MM.1S (cell line): ENCODE data around the gene FREY1.
"Not testable (repeated sequence)": the region's sequence is repeated elsewhere in the genome, so short reads cannot be mapped to it uniquely, and the experiment has no call there.

ENCODE experiments used
- DNase-seq: peaks from one replicate; pipeline ENCODE4 v3.0.0-alpha.2; 2015
- H2AFZ ChIP-seq: fragments of 300-600 bp; sonication (generic); 2 replicates; pipeline ENCODE4 v1.6.0; 2016; ENCODE audit warnings: antibody characterized with exemption, low read length
- H3F3A ChIP-seq: fragments of 300-600 bp; sonication (generic); 2 replicates; pipeline ENCODE4 v1.6.1; 2016; ENCODE audit warnings: mild to moderate bottlenecking, antibody characterized with exemption, low read length, moderate library complexity, mixed read lengths; ENCODE audit not compliant: insufficient read depth
- H3K27ac ChIP-seq: fragments of 300-600 bp; sonication (generic); 2 replicates; pipeline ENCODE4 v1.5.1; 2016; ENCODE audit warnings: mild to moderate bottlenecking, low read length
- H3K27me3 ChIP-seq: fragments of 300-600 bp; sonication (generic); replicated peaks from 2 replicates; pipeline ENCODE4 v1.6.0; 2016; ENCODE audit warnings: low read length; ENCODE audit not compliant: insufficient read depth
- H3K36me3 ChIP-seq: fragments of 300-600 bp; sonication (generic); replicated peaks from 2 replicates; pipeline ENCODE4 v1.6.1; 2016; ENCODE audit warnings: mild to moderate bottlenecking, low read length, mixed read lengths; ENCODE audit not compliant: insufficient read depth
- H3K4me1 ChIP-seq: fragments of 300-600 bp; sonication (generic); 2 replicates; pipeline ENCODE4 v1.6.1; 2016; ENCODE audit warnings: low read length, mixed read lengths
- H3K4me2 ChIP-seq: fragments of 300-600 bp; sonication (generic); 2 replicates; pipeline ENCODE4 v1.6.0; 2016; ENCODE audit warnings: low read depth, low read length
- H3K4me3 ChIP-seq: fragments of 300-600 bp; sonication (generic); 2 replicates; pipeline ENCODE4 v1.5.1; 2016; ENCODE audit warnings: low read length, mixed read lengths
- H3K79me2 ChIP-seq: fragments of 300-600 bp; sonication (generic); 2 replicates; pipeline ENCODE4 v1.6.1; 2016; ENCODE audit warnings: mixed run types, low read length, mixed read lengths
- H3K9ac ChIP-seq: fragments of 300-600 bp; sonication (generic); 2 replicates; pipeline ENCODE4 v1.6.1; 2016; ENCODE audit warnings: low read length, mixed read lengths
- H3K9me2 ChIP-seq: fragments of 300-600 bp; sonication (generic); replicated peaks from 2 replicates; pipeline ENCODE4 v1.6.1; 2016; ENCODE audit warnings: mild to moderate bottlenecking, low read length, mixed read lengths; ENCODE audit not compliant: insufficient read depth
- H3K9me3 ChIP-seq: fragments of 300-600 bp; sonication (generic); replicated peaks from 2 replicates; pipeline ENCODE4 v1.6.1; 2016; ENCODE audit warnings: mild to moderate bottlenecking, low read length, mixed read lengths; ENCODE audit not compliant: insufficient read depth
- H4K20me1 ChIP-seq: fragments of 300-600 bp; sonication (generic); 2 replicates; pipeline ENCODE4 v1.6.1; 2016; ENCODE audit warnings: mild to moderate bottlenecking, low read length, moderate library complexity, mixed read lengths; ENCODE audit not compliant: insufficient read depth
- CTCF ChIP-seq: fragments of 300-600 bp; sonication (generic); IDR thresholded peaks from 2 replicates; pipeline ENCODE4 v1.5.1; 2016; ENCODE audit warnings: antibody characterized with exemption, low read length, mixed read lengths
- EZH2 ChIP-seq: fragments of 300-600 bp; sonication (generic); optimal IDR thresholded peaks from 2 replicates; pipeline ENCODE3; 2017; ENCODE audit warnings: low read depth, mild to moderate bottlenecking, antibody characterized with exemption, low read length, mixed read lengths
- EZH2phosphoT487 ChIP-seq: fragments of 300-600 bp; sonication (generic); IDR thresholded peaks from 2 replicates; pipeline ENCODE4 v1.6.1; 2018; ENCODE audit warnings: antibody characterized with exemption, low read length

Gene FREY1

GRCh38 chr11:45909594-45910475 is 2.8 kb upstream of the FREY1 start:
- Histone ChIP-seq H3K9me2 (no peaks in the 10 kb centered on the region), H2AFZ (no peak overlapping the region), H3K9me3 (no peaks in the 10 kb centered on the region), H3K79me2 (no peaks in the 10 kb centered on the region; the same call in 1 of the 2 replicates), H3K4me2 (no peak overlapping the region), H3K9ac (no peak overlapping the region), H3F3A (no peaks in the 10 kb centered on the region), H4K20me1 (no peaks in the 10 kb centered on the region), H3K4me3 (no peak overlapping the region), H3K4me1 (no peaks in the 10 kb centered on the region), H3K36me3 (no peaks in the 10 kb centered on the region), H3K27ac (no peak overlapping the region), H3K27me3 (no peaks in the 10 kb centered on the region)
- TF ChIP-seq EZH2 (no peak), CTCF (no peak), EZH2phosphoT487 (no peak)
- no peak for DNase-seq

- Histone ChIP-seq H3K4me2 (no peak overlapping the region), H3K9me3 (no peaks in the 10 kb centered on the region), H3K4me1 (no peaks in the 10 kb centered on the region), H3K79me2 (no peaks in the 10 kb centered on the region), H3K9ac (no peak overlapping the region), H3F3A (no peaks in the 10 kb centered on the region), H3K36me3 (no peaks in the 10 kb centered on the region), H3K27me3 (peaks cover 5% of the 10 kb centered on the region; the same call in 1 of the 2 replicates), H3K9me2 (no peaks in the 10 kb centered on the region), H3K27ac (no peak overlapping the region), H2AFZ (no peak overlapping the region), H4K20me1 (no peaks in the 10 kb centered on the region), H3K4me3 (no peak overlapping the region)
- no peak for DNase-seq
- TF ChIP-seq CTCF, result no peak
- no peak for TF ChIP-seq EZH2
- TF ChIP-seq EZH2phosphoT487, result no peak
Observed at GRCh38 chr11:45907911-45908370, 870 bp upstream of the FREY1 start.

- Histone ChIP-seq H3K36me3 (no peaks in the 10 kb centered on the region), H3K4me1 (no peaks in the 10 kb centered on the region), H3K9me3 (no peaks in the 10 kb centered on the region), H3K4me2 (no peak overlapping the region), H3K9me2 (no peaks in the 10 kb centered on the region), H3F3A (no peaks in the 10 kb centered on the region), H3K4me3 (no peak overlapping the region), H3K9ac (no peak overlapping the region), H4K20me1 (no peaks in the 10 kb centered on the region), H3K27me3 (peaks cover 17% of the 10 kb centered on the region), H2AFZ (no peak overlapping the region), H3K79me2 (no peaks in the 10 kb centered on the region), H3K27ac (no peak overlapping the region)
- no peak for DNase-seq
- TF ChIP-seq CTCF (no peak), EZH2phosphoT487 (no peak), EZH2 (no peak)
Observed at GRCh38 chr11:45906096-45906682, 882 bp downstream of the FREY1 start.

GRCh38 chr11:45905576-45905975 is 1.5 kb downstream of the FREY1 start:
- not testable (repeated sequence) for H3K27ac ChIP-seq, H3K79me2 ChIP-seq, H3K9me3 ChIP-seq, H3K9me2 ChIP-seq, H2AFZ ChIP-seq, H3K4me1 ChIP-seq, H3K36me3 ChIP-seq, DNase-seq, H3K9ac ChIP-seq, H3K4me3 ChIP-seq, H3F3A ChIP-seq, H4K20me1 ChIP-seq, H3K4me2 ChIP-seq
- H3K27me3 ChIP-seq, result peaks cover 23% of the 10 kb centered on the region
